LHCN-M2 (cell line): ENCODE measurements around the gene BAG1. TPM values are rescaled to one million over a fixed set of nuclear protein-coding genes. Genes with fewer than 3 reads are reported as not detected.

Source experiments
- DNase-seq: peaks from one replicate; pipeline ENCODE4 v3.0.0-alpha.2; 2012; ENCODE audit warnings: low read depth
- total RNA-seq: library from RNA; depleted of rRNA; stranded (reverse); fragments of >200 nt; gene quantifications from 2 replicates; pipeline ENCODE4 v1.2.3, GENCODE V29; 2014; rRNA removed

BAG1 gene
- total RNA-seq, 1 experiment from 2014 or later, result 66.6 TPM

GRCh38 chr9:33210006-33210715 is 54.3 kb downstream of the BAG1 start:
- no peak for DNase-seq

- DNase-seq, result no peak
These were observed 55.1 kb downstream of the BAG1 start for GRCh38 chr9:33209394-33209793.

- peak; percentile 59 for DNase-seq
These were observed 61.8 kb downstream of the BAG1 start for GRCh38 chr9:33202552-33203201.

Other genes with a start within 250 kb of the BAG1 start
- gene DNAJA1, start 239.4 kb downstream of the BAG1 start, total RNA-seq, result 179 and 196 TPM in 2 replicates
- 23.5 and 25.7 TPM in 2 replicates for gene SMU1, start 188.0 kb downstream of the BAG1 start, total RNA-seq
- 28.8 and 34.8 TPM in 2 replicates for gene B4GALT1, start 97.4 kb downstream of the BAG1 start, total RNA-seq
- gene SPINK4, start 24.5 kb downstream of the BAG1 start, total RNA-seq, result not detected in 2 replicates
- 77.4 and 78.9 TPM in 2 replicates for gene CHMP5, start 341 bp upstream of the BAG1 start, total RNA-seq
- 20.2 and 23.4 TPM in 2 replicates for gene NFX1, start 25.8 kb upstream of the BAG1 start, total RNA-seq
- not detected in 2 replicates for gene AQP7, start 137.9 kb upstream of the BAG1 start, total RNA-seq
- 16.4 and 40.1 TPM in 2 replicates for gene AQP3, start 182.9 kb upstream of the BAG1 start, total RNA-seq
- gene NOL6, start 209.2 kb upstream of the BAG1 start, total RNA-seq, result 34.8 and 35.7 TPM in 2 replicates